HepG2 (cell line): ENCODE measurements around the gene INTS7. TPM values are rescaled to one million over a fixed set of nuclear protein-coding genes. Genes with fewer than 3 reads are reported as not detected.

Experiments used
- CCDC6 ChIP-seq: sonication (generic); formaldehyde crosslinking; IDR thresholded peaks from 2 replicates; pipeline ENCODE4 v1.8.1; 2022; ENCODE audit warnings: mild to moderate bottlenecking, missing genetic modification reagents, moderate library complexity
- CREB1 ChIP-seq, 2 experiments: fragments of 450-650 bp in 1 of 2; IDR thresholded peaks; 2 replicates each; pipeline ENCODE4 v1.6.1; 2016 to 2017; ENCODE audit warnings: control low read depth in 1 of 2, mild to moderate bottlenecking in 1 of 2, missing compliant biosample characterization in 1 of 2, missing genetic modification characterization in 1 of 2
- MEIS1 ChIP-seq: sonication (generic); formaldehyde crosslinking; IDR thresholded peaks from 2 replicates; pipeline ENCODE4 v1.9.0; 2021; ENCODE audit warnings: mild to moderate bottlenecking, missing genetic modification reagents, moderate library complexity, borderline replicate concordance
- PCBP2 ChIP-seq: fragments of 200-400 bp; formaldehyde crosslinking; optimal IDR thresholded peaks from 2 replicates; pipeline ENCODE3; 2018; ENCODE audit warnings: low read length, low read depth; ENCODE audit not compliant: poor library complexity, severe bottlenecking
- PHB2 ChIP-seq: fragments of 450-650 bp; IDR thresholded peaks from 2 replicates; pipeline ENCODE4 v1.6.1; 2018; ENCODE audit not compliant: partially characterized antibody
- RBM39 ChIP-seq: fragments of 200-400 bp; formaldehyde crosslinking; IDR thresholded peaks from one replicate; pipeline ENCODE4 v1.6.1; 2018; ENCODE audit warnings: antibody characterized with exemption, mild to moderate bottlenecking, low read depth, low read length; ENCODE audit not compliant: poor library complexity, severe bottlenecking
- TGIF2 ChIP-seq: IDR thresholded peaks from 2 replicates; pipeline ENCODE4 v1.6.1; 2016; ENCODE audit warnings: control low read depth, missing compliant biosample characterization
- THYN1 ChIP-seq: sonication (generic); formaldehyde crosslinking; IDR thresholded peaks from 2 replicates; pipeline ENCODE4 v1.8.1; 2023; ENCODE audit warnings: low read depth, mild to moderate bottlenecking, moderate library complexity, missing genetic modification reagents, borderline replicate concordance
- U2AF2 ChIP-seq: fragments of 200-400 bp; formaldehyde crosslinking; IDR thresholded peaks from 2 replicates; pipeline ENCODE4 v1.6.1; 2017; ENCODE audit warnings: low read depth, mild to moderate bottlenecking, low read length
- ZNF160 ChIP-seq: sonication (generic); formaldehyde crosslinking; IDR thresholded peaks from 2 replicates; pipeline ENCODE4 v1.8.0; 2022; ENCODE audit warnings: mild to moderate bottlenecking, inconsistent platforms, missing genetic modification reagents
- ZNF703 ChIP-seq: sonication (generic); formaldehyde crosslinking; IDR thresholded peaks from 2 replicates; pipeline ENCODE4 v1.5.1; 2020; ENCODE audit warnings: missing genetic modification reagents, mild to moderate bottlenecking, moderate library complexity, borderline replicate concordance
- ZNF724P ChIP-seq: sonication (generic); formaldehyde crosslinking; IDR thresholded peaks from 2 replicates; pipeline ENCODE4 v1.8.0; 2022; ENCODE audit warnings: missing genetic modification reagents, borderline replicate concordance
- ZNF83 ChIP-seq: sonication (generic); formaldehyde crosslinking; IDR thresholded peaks from 2 replicates; pipeline ENCODE4 v1.4.0; 2020; ENCODE audit warnings: missing genetic modification reagents, mild to moderate bottlenecking, borderline replicate concordance
- ZNF891 ChIP-seq: sonication (generic); formaldehyde crosslinking; IDR thresholded peaks from 2 replicates; pipeline ENCODE4 v1.5.0; 2020; ENCODE audit warnings: mild to moderate bottlenecking, missing genetic modification reagents
- polyA plus RNA-seq, 8 experiments: library from polyadenylated mRNA; depleted of rRNA in 3 of 8; stranded (reverse) in 7 of 8; unstranded in 1 of 8; fragments of >200 nt; fragmentation: Illumina TruSeq in 4 of 8; extraction: Trizol in 4 of 8; gene quantifications; 2 replicates each; pipeline versions ENCODE4 v1.2.1 to v1.2.3, GENCODE V29; 2011 to 2016; ENCODE audit warnings: low read depth in 4 of 8, missing spikeins in 1 of 8, mixed read lengths in 1 of 8; ENCODE audit not compliant: insufficient read depth in 1 of 8
- total RNA-seq, 5 experiments: library from RNA; depleted of rRNA; stranded (reverse); fragments of >200 nt; fragmentation: Illumina TruSeq; extraction: Trizol; gene quantifications; 2 replicates each; pipeline ENCODE4 v1.2.3, GENCODE V29; 2016; ENCODE audit warnings: low read depth in 1 of 5
- TF ChIP-seq, protein P1 (sequence below): sonication (generic); formaldehyde crosslinking; IDR thresholded peaks from 2 replicates; pipeline ENCODE4 v1.4.0; 2020; ENCODE audit warnings: mild to moderate bottlenecking, missing genetic modification reagents
- TF ChIP-seq, protein P2 (sequence below): sonication (generic); formaldehyde crosslinking; conservative IDR thresholded peaks from 2 replicates; pipeline ENCODE4 v1.4.0; 2020; ENCODE audit warnings: missing genetic modification reagents
- TF ChIP-seq, protein P3 (sequence below): sonication (generic); formaldehyde crosslinking; IDR thresholded peaks from 2 replicates; pipeline ENCODE4 v1.4.0; 2020; ENCODE audit warnings: mild to moderate bottlenecking, missing genetic modification reagents
- TF ChIP-seq, protein P4 (sequence below): sonication (generic); formaldehyde crosslinking; IDR thresholded peaks from 2 replicates; pipeline ENCODE4 v1.5.0; 2020; ENCODE audit warnings: mild to moderate bottlenecking, missing genetic modification reagents, borderline replicate concordance
- TF ChIP-seq, protein P5 (sequence below): sonication (generic); formaldehyde crosslinking; IDR thresholded peaks from 2 replicates; pipeline ENCODE4 v1.4.0; 2020; ENCODE audit warnings: missing genetic modification reagents

INTS7 gene
- total and polyA plus RNA-seq, 2 of the 13 experiments (the other 11 are each of a cell fraction or from before 2014, with no cell fraction given) = 18.3 to 22.4 TPM

DNA sequence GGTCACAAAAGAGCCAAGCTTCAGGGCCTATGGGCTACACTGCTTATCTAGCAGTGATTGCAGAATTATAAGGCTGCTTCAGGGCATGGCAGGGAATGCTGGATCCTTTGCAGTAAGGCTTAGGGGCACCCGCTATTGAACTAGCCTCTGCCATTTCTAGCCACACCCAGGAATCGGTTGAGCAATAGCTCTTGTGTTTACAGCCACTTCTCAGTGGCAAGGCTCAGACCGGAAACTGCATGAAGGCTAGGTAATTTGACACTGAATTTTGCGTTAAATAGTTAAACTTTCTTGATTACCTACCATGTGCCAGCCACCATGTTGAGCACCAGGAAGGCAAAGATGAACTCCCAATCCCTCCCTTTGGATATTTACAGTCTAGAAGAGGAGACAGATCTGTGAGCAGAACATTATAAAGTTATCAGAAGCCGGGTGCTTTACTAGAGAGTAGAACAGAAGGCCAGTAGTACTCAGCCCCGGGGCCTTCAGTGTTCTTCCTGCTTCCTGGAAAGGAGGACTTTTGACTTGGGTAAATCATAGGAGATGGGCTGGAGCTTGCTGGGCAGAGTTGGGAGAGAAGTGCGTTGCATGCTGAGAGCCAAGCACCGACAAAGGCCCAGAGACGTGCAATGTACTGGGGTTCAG is 106.2 kb downstream of the INTS7 start (continued):
- TF ChIP-seq ZNF724P (CRISPR knock-in tag) = 0 out of 2 replicates have a peak, but pooled peaks have one; percentile 56
- TF ChIP-seq PCBP2 = no peak
- no peak for TF ChIP-seq CCDC6 (CRISPR knock-in tag)
- TF ChIP-seq, protein P1, sequence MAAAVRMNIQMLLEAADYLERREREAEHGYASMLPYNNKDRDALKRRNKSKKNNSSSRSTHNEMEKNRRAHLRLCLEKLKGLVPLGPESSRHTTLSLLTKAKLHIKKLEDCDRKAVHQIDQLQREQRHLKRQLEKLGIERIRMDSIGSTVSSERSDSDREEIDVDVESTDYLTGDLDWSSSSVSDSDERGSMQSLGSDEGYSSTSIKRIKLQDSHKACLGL (CRISPR knock-in tag) = no peak
- TF ChIP-seq, protein P2, sequence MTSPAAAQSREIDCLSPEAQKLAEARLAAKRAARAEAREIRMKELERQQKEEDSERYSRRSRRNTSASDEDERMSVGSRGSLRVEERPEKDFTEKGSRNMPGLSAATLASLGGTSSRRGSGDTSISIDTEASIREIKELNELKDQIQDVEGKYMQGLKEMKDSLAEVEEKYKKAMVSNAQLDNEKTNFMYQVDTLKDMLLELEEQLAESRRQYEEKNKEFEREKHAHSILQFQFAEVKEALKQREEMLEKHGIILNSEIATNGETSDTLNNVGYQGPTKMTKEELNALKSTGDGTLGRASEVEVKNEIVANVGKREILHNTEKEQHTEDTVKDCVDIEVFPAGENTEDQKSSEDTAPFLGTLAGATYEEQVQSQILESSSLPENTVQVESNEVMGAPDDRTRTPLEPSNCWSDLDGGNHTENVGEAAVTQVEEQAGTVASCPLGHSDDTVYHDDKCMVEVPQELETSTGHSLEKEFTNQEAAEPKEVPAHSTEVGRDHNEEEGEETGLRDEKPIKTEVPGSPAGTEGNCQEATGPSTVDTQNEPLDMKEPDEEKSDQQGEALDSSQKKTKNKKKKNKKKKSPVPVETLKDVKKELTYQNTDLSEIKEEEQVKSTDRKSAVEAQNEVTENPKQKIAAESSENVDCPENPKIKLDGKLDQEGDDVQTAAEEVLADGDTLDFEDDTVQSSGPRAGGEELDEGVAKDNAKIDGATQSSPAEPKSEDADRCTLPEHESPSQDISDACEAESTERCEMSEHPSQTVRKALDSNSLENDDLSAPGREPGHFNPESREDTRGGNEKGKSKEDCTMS (CRISPR knock-in tag) = no peak
- TF ChIP-seq CREB1 (IDR thresholded peaks at IDR 0.05) = no peak
- TF ChIP-seq CREB1 (CRISPR knock-in tag; IDR thresholded peaks at IDR 0.05) = no peak
- TF ChIP-seq ZNF703 (CRISPR knock-in tag) = no peak
- no peak for TF ChIP-seq ZNF160
- TF ChIP-seq ZNF891 (CRISPR knock-in tag) = no peak
- no peak for TF ChIP-seq U2AF2
- TF ChIP-seq ZNF83 (CRISPR knock-in tag) = no peak
- TF ChIP-seq, protein P3, sequence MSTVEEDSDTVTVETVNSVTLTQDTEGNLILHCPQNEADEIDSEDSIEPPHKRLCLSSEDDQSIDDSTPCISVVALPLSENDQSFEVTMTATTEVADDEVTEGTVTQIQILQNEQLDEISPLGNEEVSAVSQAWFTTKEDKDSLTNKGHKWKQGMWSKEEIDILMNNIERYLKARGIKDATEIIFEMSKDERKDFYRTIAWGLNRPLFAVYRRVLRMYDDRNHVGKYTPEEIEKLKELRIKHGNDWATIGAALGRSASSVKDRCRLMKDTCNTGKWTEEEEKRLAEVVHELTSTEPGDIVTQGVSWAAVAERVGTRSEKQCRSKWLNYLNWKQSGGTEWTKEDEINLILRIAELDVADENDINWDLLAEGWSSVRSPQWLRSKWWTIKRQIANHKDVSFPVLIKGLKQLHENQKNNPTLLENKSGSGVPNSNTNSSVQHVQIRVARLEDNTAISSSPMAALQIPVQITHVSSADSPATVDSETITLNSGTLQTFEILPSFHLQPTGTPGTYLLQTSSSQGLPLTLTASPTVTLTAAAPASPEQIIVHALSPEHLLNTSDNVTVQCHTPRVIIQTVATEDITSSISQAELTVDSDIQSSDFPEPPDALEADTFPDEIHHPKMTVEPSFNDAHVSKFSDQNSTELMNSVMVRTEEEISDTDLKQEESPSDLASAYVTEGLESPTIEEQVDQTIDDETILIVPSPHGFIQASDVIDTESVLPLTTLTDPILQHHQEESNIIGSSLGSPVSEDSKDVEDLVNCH (CRISPR knock-in tag) = no peak
- TF ChIP-seq MEIS1 = no peak
- TF ChIP-seq THYN1 = no peak
- no peak for TF ChIP-seq RBM39
- TF ChIP-seq PHB2 = no peak
- TF ChIP-seq, protein P4, sequence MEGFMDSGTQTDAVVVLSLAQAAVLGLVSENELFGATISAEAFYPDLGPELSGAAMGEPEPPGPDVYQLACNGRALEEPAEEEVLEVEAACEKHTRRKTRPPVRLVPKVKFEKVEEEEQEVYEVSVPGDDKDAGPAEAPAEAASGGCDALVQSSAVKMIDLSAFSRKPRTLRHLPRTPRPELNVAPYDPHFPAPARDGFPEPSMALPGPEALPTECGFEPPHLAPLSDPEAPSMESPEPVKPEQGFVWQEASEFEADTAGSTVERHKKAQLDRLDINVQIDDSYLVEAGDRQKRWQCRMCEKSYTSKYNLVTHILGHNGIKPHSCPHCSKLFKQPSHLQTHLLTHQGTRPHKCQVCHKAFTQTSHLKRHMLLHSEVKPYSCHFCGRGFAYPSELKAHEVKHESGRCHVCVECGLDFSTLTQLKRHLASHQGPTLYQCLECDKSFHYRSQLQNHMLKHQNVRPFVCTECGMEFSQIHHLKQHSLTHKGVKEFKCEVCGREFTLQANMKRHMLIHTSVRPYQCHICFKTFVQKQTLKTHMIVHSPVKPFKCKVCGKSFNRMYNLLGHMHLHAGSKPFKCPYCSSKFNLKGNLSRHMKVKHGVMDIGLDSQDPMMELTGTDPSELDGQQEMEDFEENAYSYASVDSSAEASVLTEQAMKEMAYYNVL (CRISPR knock-in tag) = no peak; the same call in 1 of the 2 replicates
- TF ChIP-seq, protein P5, sequence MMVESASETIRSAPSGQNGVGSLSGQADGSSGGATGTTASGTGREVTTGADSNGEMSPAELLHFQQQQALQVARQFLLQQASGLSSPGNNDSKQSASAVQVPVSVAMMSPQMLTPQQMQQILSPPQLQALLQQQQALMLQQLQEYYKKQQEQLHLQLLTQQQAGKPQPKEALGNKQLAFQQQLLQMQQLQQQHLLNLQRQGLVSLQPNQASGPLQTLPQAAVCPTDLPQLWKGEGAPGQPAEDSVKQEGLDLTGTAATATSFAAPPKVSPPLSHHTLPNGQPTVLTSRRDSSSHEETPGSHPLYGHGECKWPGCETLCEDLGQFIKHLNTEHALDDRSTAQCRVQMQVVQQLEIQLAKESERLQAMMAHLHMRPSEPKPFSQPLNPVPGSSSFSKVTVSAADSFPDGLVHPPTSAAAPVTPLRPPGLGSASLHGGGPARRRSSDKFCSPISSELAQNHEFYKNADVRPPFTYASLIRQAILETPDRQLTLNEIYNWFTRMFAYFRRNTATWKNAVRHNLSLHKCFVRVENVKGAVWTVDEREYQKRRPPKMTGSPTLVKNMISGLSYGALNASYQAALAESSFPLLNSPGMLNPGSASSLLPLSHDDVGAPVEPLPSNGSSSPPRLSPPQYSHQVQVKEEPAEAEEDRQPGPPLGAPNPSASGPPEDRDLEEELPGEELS (CRISPR knock-in tag) = peak; percentile 90
- TF ChIP-seq TGIF2 (CRISPR knock-in tag) = peak; percentile 51; the same call in 1 of the 2 replicates
